ENCODE results near the gene ADCY7.

GRCh38 chr16:50284131-50284911 lies 18.0 kb downstream of the ADCY7 start:
- TF ChIP-seq, protein P1, sequence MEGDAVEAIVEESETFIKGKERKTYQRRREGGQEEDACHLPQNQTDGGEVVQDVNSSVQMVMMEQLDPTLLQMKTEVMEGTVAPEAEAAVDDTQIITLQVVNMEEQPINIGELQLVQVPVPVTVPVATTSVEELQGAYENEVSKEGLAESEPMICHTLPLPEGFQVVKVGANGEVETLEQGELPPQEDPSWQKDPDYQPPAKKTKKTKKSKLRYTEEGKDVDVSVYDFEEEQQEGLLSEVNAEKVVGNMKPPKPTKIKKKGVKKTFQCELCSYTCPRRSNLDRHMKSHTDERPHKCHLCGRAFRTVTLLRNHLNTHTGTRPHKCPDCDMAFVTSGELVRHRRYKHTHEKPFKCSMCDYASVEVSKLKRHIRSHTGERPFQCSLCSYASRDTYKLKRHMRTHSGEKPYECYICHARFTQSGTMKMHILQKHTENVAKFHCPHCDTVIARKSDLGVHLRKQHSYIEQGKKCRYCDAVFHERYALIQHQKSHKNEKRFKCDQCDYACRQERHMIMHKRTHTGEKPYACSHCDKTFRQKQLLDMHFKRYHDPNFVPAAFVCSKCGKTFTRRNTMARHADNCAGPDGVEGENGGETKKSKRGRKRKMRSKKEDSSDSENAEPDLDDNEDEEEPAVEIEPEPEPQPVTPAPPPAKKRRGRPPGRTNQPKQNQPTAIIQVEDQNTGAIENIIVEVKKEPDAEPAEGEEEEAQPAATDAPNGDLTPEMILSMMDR (IDR thresholded peaks at IDR 0.05): no peak
- TF ChIP-seq POLR2A (IDR thresholded peaks at IDR 0.05): no peak

Data from right lobe of liver (tissue), 4 donors.